ENCODE data around the gene LHB. TPM values are rescaled to one million over a fixed set of nuclear protein-coding genes. Genes with fewer than 3 reads are reported as not detected.
A peak's percentile ranks its signal among the peaks of the same experiment; 100 is the strongest.
"Not testable (repeated sequence)": the region's sequence is repeated elsewhere in the genome, so short reads cannot be mapped to it uniquely, and the experiment has no call there.

The LHB gene
- total RNA-seq = not detected

- no peak for DNase-seq (ENCODE audit: low spot score)
These were observed at the start of gene LHB for GRCh38 chr19:49017041-49017665. TSS of gene LHB (minus strand) at chr19:49017091. CDS start at chr19:49017081, 10 bp downstream.

- DNase-seq (ENCODE audit: low spot score) = no peak
These were observed 49.1 kb upstream of the LHB start for GRCh38 chr19:49065905-49066512.

GRCh38 chr19:49064768-49065611 is 48.1 kb upstream of the LHB start, which contains the start of gene NTF4:
TSS of gene NTF4 (minus strand) at chr19:49064818. CDS start at chr19:49061997, 2,821 bp downstream.
- no peak for DNase-seq (ENCODE audit: low spot score)

- no peak for DNase-seq (ENCODE audit: low spot score)
These were observed 47.2 kb upstream of the LHB start for GRCh38 chr19:49064029-49064629.

- no peak for DNase-seq (ENCODE audit: low spot score)
These were observed 44.6 kb upstream of the LHB start for GRCh38 chr19:49061445-49061844.

- DNase-seq (ENCODE audit: low spot score) = no peak
These were observed 44.1 kb upstream of the LHB start for GRCh38 chr19:49061000-49061399.

- DNase-seq (ENCODE audit: low spot score) = no peak
These were observed 42.2 kb upstream of the LHB start for GRCh38 chr19:49059053-49059452.

GRCh38 chr19:49058562-49058961 is 41.7 kb upstream of the LHB start:
- DNase-seq (ENCODE audit: low spot score) = no peak

- peak; percentile 49 for DNase-seq (ENCODE audit: low spot score)
These were observed 40.8 kb upstream of the LHB start, which contains the start of gene CGB7 for GRCh38 chr19:49057636-49058234. TSS of gene CGB7 (minus strand) at chr19:49057749. CDS start at chr19:49055375, 2,374 bp downstream.

GRCh38 chr19:49056902-49057596 is 40.2 kb upstream of the LHB start:
- DNase-seq (ENCODE audit: low spot score) = not testable (repeated sequence)

- DNase-seq (ENCODE audit: low spot score) = peak; percentile 29
These were observed 39.4 kb upstream of the LHB start for GRCh38 chr19:49056101-49056901.

- not testable (repeated sequence) for DNase-seq (ENCODE audit: low spot score)
These were observed 33.6 kb upstream of the LHB start for GRCh38 chr19:49050376-49051033.

- DNase-seq (ENCODE audit: low spot score) = not testable (repeated sequence)
These were observed 32.9 kb upstream of the LHB start for GRCh38 chr19:49049834-49050233.

GRCh38 chr19:49049011-49049410 is 32.1 kb upstream of the LHB start, which contains the start of gene CGB8:
TSS of gene CGB8 (minus strand) at chr19:49049111. CDS start at chr19:49048739, 372 bp downstream.
- DNase-seq (ENCODE audit: low spot score) = not testable (repeated sequence)

- DNase-seq (ENCODE audit: low spot score) = not testable (repeated sequence)
These were observed 26.7 kb upstream of the LHB start, which contains the start of gene CGB5 for GRCh38 chr19:49043548-49043947. TSS of gene CGB5 (plus strand) at chr19:49043848. CDS start at chr19:49044210, 362 bp downstream.

GRCh38 chr19:49042666-49043065 is 25.8 kb upstream of the LHB start:
- DNase-seq (ENCODE audit: low spot score) = not testable (repeated sequence)

- DNase-seq (ENCODE audit: low spot score) = no peak
These were observed 25.3 kb upstream of the LHB start for GRCh38 chr19:49042177-49042576.

GRCh38 chr19:49039736-49040135 is 22.8 kb upstream of the LHB start:
- DNase-seq (ENCODE audit: low spot score) = not testable (repeated sequence)

All from mucosa of gallbladder (tissue), 1 donor.